Measurements from ENCODE around the gene AKAP7. TPM values are rescaled to one million over a fixed set of nuclear protein-coding genes. Genes with fewer than 3 reads are reported as not detected.

Gene AKAP7
- polyA plus RNA-seq, 1 donor from 2014 or later = 1.6 TPM

DNA sequence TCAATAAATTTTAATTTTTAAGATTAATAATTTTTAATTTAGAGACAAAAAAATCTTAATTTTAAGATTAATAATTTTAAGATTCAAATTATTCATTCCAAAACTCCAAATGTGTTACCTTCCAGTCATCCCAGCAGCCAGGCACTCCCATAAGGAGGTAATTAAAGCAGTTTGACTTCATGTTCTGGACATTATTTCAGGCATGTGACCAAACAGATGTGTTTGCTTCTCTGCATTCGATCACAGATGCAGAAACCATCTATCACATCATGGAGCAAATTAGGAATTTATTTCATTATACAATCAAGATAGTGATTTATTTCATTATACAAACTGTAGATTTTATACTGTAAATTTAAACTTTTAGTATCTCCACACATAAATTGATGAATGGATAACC lies 150.3 kb downstream of the AKAP7 start:
- H3K9ac ChIP-seq (ENCODE audit: low read length) = no peak overlapping the region
- H3K4me2 ChIP-seq (ENCODE audit: low read length) = no peak overlapping the region

DNA sequence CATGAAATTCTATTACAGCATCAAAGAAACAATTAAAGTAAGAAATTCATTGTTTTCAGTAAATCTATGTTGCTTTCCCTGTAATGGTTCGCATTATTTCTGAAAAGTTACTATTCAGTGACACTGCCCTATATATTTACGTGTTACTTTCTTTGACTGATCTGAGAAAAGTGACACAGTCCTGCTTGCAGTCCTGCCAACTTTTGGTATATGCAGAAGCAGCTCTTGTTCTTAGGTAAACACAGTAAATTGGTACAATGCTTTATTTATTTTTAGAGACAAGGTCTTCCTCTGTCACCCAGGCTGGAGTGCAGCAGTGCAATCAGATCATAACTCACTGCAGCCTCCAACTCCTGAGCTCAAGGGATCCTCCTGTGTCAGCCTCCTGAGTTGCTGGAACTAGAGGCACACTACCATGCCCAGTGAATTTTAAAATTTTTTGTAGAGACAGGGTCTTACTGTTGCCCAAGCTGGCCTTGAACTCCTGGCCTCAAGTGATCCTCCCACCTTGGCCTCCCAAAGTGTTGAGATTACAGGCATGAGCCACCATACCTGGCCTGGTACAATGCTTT lies 151.3 kb downstream of the AKAP7 start:
- Histone ChIP-seq H3K36me3 (ENCODE audit: insufficient read depth, low read length) (no peaks in the 10 kb centered on the region), H3K4me2 (ENCODE audit: low read length) (no peak overlapping the region)
- TF ChIP-seq, protein P1, sequence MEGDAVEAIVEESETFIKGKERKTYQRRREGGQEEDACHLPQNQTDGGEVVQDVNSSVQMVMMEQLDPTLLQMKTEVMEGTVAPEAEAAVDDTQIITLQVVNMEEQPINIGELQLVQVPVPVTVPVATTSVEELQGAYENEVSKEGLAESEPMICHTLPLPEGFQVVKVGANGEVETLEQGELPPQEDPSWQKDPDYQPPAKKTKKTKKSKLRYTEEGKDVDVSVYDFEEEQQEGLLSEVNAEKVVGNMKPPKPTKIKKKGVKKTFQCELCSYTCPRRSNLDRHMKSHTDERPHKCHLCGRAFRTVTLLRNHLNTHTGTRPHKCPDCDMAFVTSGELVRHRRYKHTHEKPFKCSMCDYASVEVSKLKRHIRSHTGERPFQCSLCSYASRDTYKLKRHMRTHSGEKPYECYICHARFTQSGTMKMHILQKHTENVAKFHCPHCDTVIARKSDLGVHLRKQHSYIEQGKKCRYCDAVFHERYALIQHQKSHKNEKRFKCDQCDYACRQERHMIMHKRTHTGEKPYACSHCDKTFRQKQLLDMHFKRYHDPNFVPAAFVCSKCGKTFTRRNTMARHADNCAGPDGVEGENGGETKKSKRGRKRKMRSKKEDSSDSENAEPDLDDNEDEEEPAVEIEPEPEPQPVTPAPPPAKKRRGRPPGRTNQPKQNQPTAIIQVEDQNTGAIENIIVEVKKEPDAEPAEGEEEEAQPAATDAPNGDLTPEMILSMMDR (IDR thresholded peaks at IDR 0.05; ENCODE audit: poor library complexity, severe bottlenecking) = no peak
- TF ChIP-seq EP300 (conservative IDR thresholded peaks at IDR 0.05; ENCODE audit: poor library complexity, severe bottlenecking) (no peak), MXI1 (conservative IDR thresholded peaks at IDR 0.05; ENCODE audit: poor library complexity, severe bottlenecking) (no peak), EZH2 (IDR thresholded peaks at IDR 0.05; ENCODE audit: borderline replicate concordance, insufficient read depth, low read length, poor library complexity, severe bottlenecking) (no peak), TAF1 (IDR thresholded peaks at IDR 0.05; ENCODE audit: low read depth) (no peak), RAD21 (conservative IDR thresholded peaks at IDR 0.05) (no peak)
- TF ChIP-seq, protein P2, sequence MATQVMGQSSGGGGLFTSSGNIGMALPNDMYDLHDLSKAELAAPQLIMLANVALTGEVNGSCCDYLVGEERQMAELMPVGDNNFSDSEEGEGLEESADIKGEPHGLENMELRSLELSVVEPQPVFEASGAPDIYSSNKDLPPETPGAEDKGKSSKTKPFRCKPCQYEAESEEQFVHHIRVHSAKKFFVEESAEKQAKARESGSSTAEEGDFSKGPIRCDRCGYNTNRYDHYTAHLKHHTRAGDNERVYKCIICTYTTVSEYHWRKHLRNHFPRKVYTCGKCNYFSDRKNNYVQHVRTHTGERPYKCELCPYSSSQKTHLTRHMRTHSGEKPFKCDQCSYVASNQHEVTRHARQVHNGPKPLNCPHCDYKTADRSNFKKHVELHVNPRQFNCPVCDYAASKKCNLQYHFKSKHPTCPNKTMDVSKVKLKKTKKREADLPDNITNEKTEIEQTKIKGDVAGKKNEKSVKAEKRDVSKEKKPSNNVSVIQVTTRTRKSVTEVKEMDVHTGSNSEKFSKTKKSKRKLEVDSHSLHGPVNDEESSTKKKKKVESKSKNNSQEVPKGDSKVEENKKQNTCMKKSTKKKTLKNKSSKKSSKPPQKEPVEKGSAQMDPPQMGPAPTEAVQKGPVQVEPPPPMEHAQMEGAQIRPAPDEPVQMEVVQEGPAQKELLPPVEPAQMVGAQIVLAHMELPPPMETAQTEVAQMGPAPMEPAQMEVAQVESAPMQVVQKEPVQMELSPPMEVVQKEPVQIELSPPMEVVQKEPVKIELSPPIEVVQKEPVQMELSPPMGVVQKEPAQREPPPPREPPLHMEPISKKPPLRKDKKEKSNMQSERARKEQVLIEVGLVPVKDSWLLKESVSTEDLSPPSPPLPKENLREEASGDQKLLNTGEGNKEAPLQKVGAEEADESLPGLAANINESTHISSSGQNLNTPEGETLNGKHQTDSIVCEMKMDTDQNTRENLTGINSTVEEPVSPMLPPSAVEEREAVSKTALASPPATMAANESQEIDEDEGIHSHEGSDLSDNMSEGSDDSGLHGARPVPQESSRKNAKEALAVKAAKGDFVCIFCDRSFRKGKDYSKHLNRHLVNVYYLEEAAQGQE (IDR thresholded peaks at IDR 0.05; ENCODE audit: borderline replicate concordance) = no peak

More for the DNA sequence above, 150.3 kb downstream of the AKAP7 start:
- no peak overlapping the region for H3K27ac ChIP-seq (ENCODE audit: low read length)
- H3F3A ChIP-seq (ENCODE audit: insufficient read depth, low read length, poor library complexity, severe bottlenecking) = no peaks in the 10 kb centered on the region
- no peaks in the 10 kb centered on the region for H3K79me2 ChIP-seq (replicated peaks; ENCODE audit: insufficient read depth, low read length)
- TF ChIP-seq, protein P1 (IDR thresholded peaks at IDR 0.05; ENCODE audit: poor library complexity, severe bottlenecking) = no peak
- TF ChIP-seq SMC3 (conservative IDR thresholded peaks at IDR 0.05; ENCODE audit: poor library complexity) (no peak), EP300 (conservative IDR thresholded peaks at IDR 0.05; ENCODE audit: poor library complexity, severe bottlenecking) (no peak), RAD21 (conservative IDR thresholded peaks at IDR 0.05) (no peak), TAF1 (IDR thresholded peaks at IDR 0.05; ENCODE audit: low read depth) (no peak), EZH2 (IDR thresholded peaks at IDR 0.05; ENCODE audit: borderline replicate concordance, insufficient read depth, low read length, poor library complexity, severe bottlenecking) (no peak), POLR2AphosphoS5 (IDR thresholded peaks at IDR 0.05) (no peak), MXI1 (conservative IDR thresholded peaks at IDR 0.05; ENCODE audit: poor library complexity, severe bottlenecking) (no peak)
- TF ChIP-seq, protein P2 (IDR thresholded peaks at IDR 0.05; ENCODE audit: borderline replicate concordance) = no peak
- H3K9me3 ChIP-seq (ENCODE audit: low read length) = no peaks in the 10 kb centered on the region
- no peaks in the 10 kb centered on the region for H4K20me1 ChIP-seq (ENCODE audit: insufficient read depth)
- H3K4me3 ChIP-seq (ENCODE audit: low read length) = no peak overlapping the region
- no peaks in the 10 kb centered on the region for H3K36me3 ChIP-seq (ENCODE audit: insufficient read depth, low read length)
- H2AFZ ChIP-seq (ENCODE audit: low read depth, low read length) = no peak overlapping the region
- no peaks in the 10 kb centered on the region for H3K27me3 ChIP-seq (ENCODE audit: insufficient read depth, low read depth, low read length)
- no peaks in the 10 kb centered on the region for H3K9me2 ChIP-seq (ENCODE audit: insufficient read depth, low read length)

More for the DNA sequence above, 151.3 kb downstream of the AKAP7 start:
- Histone ChIP-seq H3K79me2 (replicated peaks; ENCODE audit: insufficient read depth, low read length) (no peaks in the 10 kb centered on the region), H3K9me3 (ENCODE audit: low read length) (no peaks in the 10 kb centered on the region), H3K4me3 (ENCODE audit: low read length) (no peak overlapping the region), H2AFZ (ENCODE audit: low read depth, low read length) (no peak overlapping the region), H3K9me2 (ENCODE audit: insufficient read depth, low read length) (no peaks in the 10 kb centered on the region), H3F3A (ENCODE audit: insufficient read depth, low read length, poor library complexity, severe bottlenecking) (no peaks in the 10 kb centered on the region), H4K20me1 (ENCODE audit: insufficient read depth) (no peaks in the 10 kb centered on the region), H3K27ac (ENCODE audit: low read length) (no peak overlapping the region), H3K27me3 (ENCODE audit: insufficient read depth, low read depth, low read length) (no peaks in the 10 kb centered on the region), H3K9ac (ENCODE audit: low read length) (no peak overlapping the region)

All from neural cell (in vitro differentiated cells).